GM21515 (cell line): ENCODE measurements around the gene EPOP.
"Not testable (repeated sequence)": the region's sequence is repeated elsewhere in the genome, so short reads cannot be mapped to it uniquely, and the experiment has no call there.

ENCODE experiments used
- ATAC-seq: cut with Tn5 transposase; IDR thresholded peaks from one replicate; pipeline ENCODE4 v1.9.1; 2021; ENCODE audit not compliant: unreplicated experiment

Gene EPOP

DNA sequence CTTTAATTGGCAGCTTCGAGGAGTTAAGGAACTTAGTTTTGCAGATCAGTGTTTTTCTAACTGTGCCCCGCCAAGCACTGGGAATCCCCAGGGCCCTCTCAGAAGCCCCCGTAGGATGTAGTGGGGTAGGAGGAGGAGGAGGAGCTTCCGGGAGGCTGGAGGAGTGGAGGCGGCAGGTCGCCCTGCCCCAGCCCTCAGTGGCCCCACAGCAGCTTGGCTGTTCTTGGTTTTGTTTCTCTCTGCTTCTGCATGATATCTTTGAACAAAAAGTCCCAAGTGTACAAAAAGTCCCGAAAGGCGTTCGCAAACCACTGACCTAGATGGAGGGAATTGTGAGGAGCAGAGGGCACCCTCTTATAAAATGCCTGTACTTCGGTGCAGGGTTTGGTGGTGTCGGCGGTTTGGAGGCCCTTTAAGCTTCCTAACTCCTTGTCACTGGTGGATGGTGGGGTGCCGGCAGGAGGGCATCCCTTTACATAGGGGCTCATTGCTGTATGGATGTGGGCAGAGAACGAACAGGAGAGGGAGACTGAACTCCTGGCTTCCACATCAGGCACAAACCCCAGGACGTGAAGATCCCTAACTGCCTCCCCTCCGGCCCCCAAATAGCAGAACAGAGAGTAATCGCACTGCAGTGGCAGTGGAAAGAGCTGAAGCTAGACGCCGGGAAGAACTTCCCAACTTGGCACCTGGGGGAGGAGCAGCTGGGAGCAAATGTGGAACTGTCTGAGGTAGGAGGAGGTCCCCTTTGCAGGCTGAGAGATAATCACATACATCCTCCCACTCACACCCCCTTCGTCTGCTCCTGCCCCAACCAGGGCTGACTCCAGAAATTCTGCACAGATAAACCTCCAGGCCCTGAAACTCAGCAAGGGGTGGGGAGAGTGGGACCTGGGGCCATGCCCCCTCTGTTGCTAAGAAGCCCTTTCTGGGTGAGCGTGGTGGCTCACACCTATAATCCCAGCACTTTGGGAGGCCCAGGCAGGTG is 20.1 kb downstream of the EPOP start:
- ATAC-seq, result no peak

DNA sequence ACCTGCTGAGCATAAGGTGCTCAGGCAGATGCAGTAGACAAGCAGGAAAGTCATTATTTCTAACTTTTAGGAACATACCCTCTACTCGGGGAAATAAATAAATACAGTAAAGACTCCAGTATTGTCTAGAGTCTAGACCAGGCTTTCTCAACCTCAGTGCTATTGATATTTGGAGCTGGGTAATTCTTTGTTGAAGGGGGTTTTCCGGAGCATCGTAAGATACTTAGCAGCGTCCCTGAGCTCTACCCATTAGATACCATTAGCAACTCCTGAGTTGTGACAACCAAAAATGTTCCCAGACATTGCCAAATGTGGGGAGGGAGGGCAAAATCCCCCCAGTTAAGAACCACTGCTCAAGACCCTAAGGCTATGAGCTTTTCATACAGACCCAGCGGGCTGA is 21.1 kb downstream of the EPOP start:
- ATAC-seq, result no peak

DNA sequence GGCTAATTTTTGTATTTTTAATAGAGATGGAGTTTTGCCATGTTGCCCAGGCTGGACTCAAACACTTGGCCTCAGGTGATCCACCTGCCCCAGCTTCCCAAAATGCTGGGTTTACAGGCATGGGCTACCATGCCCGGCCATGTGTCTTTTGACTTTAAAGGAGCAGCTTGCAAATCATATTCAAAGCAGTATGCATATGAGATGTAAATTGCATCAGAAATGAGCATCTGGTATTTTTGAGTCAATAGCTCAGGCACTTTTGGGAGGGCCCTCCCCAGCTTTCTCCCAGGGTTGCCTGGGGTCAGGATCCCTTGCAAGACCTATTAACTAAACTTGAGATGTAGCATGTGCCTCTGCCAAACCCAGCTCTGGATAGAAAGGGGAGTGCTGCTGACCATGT is 21.5 kb downstream of the EPOP start:
- no peak for ATAC-seq

DNA sequence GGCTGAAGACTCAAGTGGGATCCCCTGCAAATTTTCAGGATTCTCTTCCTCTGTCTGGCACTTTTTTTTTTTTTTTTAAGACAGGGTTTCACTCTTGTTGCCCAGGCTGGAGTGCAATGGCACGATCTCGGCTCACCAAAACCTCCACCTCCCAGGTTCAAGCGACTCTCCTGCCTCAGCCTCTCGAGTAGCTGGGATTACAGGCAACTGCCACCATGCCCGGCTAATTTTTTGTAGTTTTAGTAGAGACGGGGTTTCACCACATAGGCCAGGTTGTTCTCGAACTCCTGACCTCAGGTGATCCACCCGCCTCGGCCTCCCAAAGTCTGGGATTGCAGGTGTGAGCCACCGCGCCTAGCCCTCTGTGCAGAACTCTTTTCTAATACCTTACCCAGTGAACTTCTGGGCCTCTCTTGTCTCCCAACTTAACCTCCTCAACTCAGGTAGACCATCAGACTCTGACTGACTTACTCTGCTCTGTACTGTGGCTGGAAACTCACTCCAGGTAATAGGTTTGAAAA is 24.0 kb downstream of the EPOP start:
- not testable (repeated sequence) for ATAC-seq

DNA sequence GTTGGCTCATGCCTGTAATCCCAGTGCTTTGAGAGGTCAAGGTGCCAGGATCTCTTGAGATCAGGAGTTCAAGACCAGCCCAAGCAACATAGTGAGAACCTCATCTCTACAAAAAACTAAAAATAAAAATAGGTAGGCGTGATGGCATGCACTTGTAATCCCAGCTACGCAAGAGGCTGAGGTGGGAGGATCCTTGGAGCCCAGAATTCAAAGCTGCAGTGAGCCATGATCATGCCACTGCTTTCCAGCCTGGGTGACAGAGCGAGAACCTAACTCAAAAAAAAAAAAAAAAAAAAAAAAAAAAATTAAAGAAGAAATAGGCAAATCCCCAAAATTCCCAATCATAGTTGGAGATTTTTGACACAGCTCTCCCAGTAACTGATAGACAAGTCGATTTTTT is 36.8 kb downstream of the EPOP start:
- ATAC-seq, result no peak

DNA sequence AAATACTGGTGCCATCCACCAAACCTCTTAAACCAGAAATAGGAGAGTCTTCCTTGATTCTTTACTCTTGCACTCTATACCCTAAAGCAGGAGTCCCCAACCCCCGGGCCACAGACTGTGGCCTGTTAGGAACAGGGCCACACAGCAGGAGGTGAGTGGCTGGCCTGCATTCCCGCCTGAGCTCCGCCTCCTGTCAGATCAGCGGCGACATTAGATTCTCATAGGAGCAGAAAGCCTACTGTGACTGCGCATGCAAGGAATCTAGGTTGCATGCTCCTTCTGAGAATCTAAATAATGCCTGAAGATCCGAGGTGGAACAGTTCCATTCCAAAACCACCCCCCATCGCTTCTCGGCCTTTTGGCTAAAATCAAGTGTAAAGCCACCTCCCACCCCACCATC is 38.7 kb downstream of the EPOP start:
- no peak for ATAC-seq

DNA sequence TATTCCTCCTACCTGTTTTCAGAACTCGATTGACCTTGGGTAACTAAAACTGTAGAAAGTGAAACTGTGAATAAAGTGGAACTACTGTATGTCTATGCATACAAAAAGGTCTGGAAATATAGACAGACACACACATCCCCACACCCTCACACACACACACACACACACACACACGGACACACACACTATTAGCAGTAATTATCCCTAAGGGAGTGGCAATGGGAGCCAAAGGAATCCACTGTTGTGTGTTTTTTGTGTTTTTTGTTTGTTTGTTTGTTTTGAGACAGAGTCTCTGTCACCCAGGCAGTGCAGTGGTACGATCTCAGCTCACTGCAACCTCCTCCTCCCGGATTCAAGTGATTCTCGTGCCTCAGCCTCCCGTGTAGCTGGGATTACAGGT is 42.4 kb downstream of the EPOP start:
- ATAC-seq, result no peak

DNA sequence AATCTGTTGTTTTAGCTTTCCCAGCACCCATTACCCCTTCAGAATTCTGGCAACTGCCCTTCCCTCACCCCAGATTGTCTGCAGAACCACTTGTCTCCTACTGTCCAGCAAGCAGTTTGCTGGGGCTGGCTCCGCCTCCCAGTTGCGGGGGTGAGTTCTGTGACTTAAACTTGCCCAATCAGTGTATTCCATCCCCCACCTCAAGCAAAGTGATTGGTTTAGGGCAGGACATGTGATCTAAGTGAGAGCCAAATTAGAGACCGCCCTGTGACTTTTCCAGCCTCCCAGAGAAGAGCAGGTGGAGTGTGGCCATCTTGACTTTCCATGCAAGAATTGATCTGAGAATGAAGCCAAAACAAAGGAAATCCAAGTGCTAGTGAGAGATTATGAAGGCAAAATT is 46.3 kb downstream of the EPOP start:
- ATAC-seq, result no peak

DNA sequence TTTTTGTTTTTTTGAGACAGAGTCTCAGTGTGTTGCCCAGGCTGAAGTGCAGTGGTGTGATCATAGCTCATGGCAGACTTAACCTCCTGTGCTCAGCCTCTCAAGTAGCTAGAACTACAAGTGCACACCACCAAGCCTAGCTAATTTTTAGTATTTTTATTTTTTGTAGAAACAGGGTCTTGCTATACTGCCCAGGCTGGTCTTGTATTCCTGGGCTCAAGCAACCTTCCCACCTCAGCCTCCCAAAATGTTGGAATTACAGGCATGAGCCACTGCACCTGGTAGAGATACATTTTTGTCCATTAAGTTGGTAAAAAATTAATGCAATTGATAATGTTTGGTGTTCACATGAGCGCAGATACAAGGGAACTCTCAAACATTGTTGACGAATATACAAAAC is 46.8 kb downstream of the EPOP start:
- ATAC-seq, result no peak

DNA sequence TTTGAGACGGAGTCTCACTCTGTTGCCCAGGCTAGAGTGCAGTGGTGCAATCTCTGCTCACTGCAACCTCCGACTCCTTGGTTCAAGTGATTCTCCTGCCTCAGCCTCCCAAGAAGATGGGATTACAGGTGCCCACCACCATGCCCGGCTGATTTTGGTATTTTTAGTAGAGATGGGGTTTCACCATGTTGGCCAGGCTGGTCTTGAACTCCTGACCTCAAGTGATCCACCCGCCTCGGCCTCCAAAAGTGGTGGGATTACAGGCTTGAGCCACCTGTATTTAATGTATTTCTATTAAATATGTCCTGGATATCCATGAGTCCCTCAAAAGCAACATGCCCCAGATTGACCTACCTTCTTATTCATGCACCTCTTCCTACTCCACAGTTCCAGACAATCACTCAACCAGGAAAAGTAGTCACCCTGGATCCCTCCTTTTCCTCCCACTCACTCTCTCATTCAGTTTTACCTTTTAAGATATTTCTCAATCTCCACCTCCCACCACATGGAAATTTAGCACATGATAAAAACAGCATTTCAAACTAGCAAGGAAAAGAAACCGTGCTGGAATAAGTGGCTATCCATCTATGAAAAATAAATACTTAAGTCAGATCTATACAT is 48.0 kb downstream of the EPOP start:
- not testable (repeated sequence) for ATAC-seq

DNA sequence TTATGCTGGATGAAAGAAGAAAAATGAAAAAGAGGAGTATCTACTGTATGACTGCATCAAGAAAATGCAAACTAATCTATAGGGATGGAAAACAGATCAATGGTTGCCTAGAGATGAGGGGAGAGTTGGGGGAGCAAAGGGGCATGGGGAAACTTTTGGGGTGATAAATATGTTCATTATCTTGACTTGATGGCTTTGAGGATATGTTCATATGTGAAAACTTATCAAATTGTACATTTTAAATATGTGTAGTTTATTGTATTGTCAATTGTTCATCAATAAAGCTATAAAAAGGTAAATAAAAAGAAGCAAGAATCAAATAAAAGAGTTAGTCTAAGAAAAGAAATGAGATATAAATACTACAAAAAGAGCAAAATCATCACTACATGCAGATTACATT is 49.3 kb downstream of the EPOP start:
- no peak for ATAC-seq

DNA sequence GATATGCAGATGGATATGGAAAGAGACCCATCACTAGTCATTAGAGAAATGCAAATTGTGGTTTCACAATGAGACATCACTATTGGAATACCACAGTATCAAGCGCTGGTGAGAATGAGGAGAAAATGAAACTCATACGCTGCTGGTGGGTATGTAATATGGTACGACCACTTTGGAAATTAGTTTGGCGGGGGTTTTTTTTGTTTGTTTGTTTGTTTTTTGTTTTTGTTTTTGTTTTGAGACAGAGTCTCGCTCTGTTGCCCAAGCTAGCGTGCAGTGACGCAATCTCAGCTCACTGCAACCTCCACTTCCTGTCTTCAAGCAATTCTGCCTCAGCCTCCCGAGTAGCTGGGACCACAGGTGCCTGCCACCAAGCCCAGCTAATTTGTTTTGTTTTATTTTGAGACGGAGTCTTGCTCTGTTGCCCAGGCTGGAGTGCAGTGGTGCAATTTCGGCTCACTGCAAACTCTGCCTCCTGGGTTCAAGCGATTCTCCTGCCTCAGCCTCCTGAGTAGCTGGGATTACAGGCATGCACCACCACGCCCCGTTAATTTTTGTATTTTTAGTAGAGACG is 49.9 kb downstream of the EPOP start:
- peak; percentile 80 for ATAC-seq
